Activated gamma-delta T cell treated with anti-CD3 and anti-CD28 coated beads, Interleukin-2, amount 50 U/mL, for 16 hours (primary cell): Measurements from ENCODE around the gene SNCA.

Source experiments
- DNase-seq: peaks from one replicate; pipeline ENCODE4 v3.0.0-alpha.2; 2020; ENCODE audit warnings: low read depth

The SNCA gene

DNA sequence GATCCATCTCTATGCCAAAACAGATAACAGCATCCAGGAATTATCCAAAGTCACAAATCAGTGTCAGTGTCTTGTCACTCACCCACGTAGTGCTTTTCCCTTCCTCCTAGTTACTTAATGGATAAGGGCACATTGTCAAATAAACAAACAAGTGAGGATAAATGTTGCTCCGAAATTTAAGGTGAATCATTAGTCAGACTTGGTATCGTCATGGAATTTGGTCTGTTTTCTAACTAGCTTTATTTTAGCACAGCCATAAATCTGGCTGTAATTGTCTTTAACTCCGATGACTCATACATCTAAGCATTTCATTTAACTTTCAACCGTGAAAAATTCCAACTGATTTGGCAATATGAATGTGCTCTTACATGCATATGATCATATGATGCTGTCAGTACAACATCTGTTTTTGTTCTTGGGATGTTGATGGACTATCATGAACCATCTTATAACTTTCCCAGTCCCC is 83.3 kb downstream of the SNCA start:
- DNase-seq, result no peak

DNA sequence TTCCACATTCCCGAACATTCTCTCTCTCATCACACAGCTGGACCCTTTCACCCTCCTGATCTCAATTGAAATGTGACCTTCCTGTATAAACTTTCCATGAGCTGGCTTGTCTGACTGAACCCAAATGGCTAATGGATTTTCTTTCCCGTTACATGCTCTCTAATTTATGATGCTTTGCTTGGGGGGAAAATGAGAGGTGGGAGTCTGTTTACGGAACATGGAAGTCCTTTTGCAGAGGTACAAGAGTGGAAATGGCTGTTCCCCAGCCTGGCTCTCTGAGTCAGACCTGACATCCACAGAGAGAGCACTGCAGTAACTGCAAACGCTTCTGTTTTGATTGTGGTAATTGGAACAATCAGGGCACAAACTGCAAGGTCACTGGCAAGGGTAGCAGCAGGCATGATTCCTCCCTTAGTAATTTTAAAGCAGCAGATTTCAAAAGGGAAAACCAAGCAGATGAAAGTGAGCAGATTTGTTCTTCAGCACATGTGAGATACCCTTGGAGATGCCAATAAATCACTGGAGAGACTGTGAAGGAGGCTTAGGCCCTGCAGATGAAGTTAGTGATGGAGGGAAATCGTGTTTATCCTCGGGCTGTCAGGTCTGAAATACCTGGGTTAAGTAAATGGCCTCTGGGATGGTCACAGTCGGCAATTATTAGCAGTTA is 83.9 kb downstream of the SNCA start:
- no peak for DNase-seq

DNA sequence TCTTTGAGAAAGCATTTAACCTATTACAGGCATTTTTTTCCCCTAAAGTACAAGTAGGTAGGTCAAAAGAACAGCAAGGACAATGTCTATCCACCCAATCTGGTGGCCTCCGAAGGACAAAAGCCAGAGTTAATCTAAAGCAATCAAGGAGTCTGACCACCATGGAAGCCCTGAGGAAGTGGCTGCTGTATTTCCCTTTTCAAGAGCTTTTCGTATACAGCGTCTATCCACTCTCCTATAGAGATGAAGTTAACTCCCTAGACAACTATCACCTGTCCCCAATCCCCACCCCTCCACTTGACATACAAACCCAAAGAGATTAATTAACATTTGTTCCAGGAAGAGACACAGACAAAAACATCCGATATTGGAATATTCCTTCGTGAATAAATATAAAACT is 85.5 kb downstream of the SNCA start:
- DNase-seq, result no peak

DNA sequence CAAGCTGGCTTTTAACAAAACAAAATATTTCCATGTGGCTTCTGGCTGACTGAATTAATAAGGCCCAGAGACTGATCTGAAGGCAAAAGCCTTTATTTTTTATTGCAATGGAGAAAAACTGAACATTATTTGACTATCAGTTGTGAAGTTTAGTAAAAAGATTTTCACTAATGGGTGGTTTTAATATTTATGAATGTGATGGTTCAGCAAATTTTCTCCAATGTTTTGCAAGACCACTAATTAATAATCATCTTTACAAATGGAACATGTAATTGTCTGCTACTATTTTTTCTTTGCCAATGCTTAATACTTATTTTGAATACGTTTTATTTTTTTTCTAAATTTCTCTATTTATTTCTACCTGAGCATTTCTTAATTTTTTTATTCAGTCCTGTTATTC is 90.6 kb downstream of the SNCA start:
- no peak for DNase-seq

DNA sequence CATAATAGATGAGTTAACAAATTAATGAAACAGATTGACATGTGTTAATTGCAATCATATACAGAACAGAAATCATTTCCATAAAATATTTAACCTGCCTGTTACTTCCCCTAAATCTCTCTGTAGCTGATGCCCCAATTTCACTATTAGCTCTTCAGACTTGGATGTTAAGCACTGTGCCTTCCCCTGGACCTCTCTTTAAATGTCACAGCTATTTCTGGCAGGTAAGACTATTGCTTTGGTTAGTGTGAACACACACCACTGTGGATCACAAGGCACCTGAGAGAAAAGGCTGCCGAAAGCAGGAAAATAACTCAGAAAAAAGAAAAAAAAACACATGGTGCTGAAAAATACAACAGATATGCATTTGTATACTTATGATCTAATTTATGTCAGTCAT is 91.3 kb downstream of the SNCA start:
- DNase-seq, result no peak

DNA sequence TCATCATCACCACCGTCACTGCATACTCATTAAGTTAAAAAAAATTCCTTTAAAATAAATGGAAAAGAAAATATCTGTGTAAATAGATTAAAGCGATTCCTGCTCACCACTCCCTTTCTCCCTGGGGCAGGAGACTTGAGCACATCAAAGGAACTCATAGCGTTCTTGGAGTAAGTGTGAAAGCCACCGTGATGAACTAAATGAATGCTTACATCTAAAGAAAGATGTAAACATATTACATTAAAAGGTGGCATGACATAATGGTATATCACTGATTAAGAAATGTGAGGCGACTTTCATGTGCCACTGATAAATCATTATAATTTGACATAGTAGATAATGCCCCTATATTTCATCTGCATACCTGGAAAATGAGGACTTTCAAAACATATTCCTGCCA is 92.0 kb downstream of the SNCA start:
- no peak for DNase-seq

DNA sequence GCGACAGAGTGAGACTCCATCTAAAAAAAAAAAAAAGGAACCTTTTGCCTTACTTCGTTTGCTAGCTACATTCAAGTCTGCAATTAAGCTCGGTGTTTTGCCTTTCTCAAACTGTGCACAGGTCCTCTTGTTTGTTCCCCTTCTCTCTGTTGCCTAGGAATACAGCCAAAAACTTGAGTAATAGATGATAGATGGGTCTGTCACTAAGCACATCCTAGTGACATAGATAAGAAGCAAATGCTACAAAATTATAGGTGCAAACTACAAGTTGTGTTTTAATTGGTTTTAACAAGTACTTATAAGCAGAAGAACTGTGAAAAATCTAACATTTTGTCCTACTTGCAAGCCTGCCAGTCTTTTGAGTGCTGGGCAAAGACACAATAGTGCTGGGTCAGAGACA is 95.2 kb downstream of the SNCA start:
- no peak for DNase-seq

DNA sequence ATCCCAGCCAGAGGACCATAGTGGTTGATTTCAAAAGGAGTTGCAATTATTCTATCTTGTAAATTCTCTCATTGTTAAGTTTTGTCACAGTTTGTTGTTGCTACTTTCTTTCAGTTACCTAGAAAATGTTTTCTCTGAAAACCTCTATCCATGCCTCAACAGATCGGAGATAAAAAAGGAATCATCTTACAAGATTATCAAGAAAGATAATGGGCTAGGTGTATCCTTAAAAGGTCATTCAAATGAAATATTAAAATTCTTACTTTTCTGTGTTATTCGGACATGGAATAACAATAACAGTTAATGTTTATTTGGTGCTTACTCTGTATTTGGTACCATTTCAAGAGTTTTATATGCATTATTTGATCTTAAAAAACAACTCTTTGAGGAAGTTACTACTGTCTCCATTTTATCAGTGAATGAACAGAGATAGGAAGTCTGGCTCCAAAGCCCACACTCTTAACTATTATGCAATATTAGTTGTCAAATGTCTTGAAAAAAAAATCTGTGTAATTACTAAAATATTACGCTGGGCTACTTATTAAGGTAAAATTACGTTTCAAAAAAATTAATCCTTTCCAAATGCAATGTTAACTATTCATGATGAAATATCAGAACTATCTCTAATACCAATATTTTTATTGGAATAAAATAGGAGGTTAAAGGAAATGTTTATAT is 97.5 kb downstream of the SNCA start:
- no peak for DNase-seq

DNA sequence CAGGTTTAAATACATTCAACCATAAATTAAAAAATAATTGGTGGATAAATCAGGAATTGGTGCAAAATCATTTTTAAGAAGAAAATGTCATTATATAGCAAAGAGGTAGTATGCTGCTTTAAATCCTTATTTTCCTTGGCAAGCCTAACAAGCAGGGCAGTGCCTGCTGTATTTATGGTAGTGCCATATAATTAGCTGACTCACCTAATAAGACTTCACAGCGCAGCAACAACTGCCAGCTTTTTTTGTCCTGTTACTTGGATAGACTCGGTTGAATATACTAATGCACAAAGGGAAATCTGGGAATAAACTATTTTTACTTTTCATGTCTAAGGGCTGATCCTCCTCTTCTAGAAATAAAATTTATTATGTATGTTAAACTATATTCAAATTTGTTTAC is 99.1 kb downstream of the SNCA start:
- no peak for DNase-seq

DNA sequence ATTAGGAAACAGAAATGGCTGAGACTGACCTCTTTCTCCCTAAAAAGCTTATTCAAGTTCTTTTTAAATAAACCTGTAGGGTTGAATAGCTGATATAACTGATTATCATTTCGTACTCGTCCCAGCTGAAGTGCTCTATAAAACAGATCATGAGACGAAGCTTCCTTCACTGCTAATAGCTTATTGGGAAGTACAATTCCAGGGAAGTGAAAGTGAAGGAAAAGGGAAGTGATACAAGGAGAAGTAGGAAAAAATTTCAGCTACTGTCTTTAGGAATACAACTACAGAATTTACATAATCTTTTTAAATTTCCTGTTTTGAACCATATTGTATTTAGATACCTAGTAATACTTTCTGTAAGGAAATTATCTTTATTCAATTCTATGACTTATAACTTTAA is 103.0 kb downstream of the SNCA start:
- no peak for DNase-seq

DNA sequence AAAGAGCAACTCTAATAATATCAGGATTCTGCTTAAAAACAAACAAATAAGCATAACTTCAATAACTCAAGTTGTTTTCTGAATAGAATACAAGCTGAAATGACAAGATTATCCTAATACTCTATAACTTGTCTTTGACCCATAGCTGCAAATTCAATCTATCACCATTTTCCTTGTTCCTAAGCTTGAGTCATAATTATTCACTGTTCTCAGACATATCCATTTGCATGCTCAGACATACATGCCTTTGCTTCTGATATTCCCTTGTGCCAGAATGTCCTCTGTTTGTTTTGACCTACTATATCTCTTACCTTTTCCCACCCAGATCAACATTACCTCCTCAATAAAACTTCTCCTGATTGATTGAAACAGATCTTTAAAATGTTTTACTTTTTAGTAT is 109.7 kb downstream of the SNCA start:
- no peak for DNase-seq

DNA sequence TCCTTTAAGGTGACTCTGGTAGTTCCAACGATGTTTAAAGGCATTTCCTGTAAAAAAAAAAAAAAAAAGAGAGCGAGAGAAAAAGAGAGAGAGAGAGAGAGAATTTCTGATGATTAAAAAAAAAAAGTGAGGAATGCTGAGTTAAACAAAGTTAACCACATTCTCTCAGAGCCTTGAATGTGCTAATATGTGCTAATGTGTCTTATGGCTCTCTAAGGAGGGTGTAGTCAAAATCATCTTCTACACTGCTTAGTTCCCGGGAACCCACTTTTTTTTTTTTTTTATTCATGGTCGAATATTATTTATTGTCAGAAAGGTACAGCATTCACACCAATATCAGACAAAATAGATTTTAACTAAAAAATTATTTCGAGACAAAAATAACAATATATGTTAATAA is 111.7 kb downstream of the SNCA start:
- no peak for DNase-seq

DNA sequence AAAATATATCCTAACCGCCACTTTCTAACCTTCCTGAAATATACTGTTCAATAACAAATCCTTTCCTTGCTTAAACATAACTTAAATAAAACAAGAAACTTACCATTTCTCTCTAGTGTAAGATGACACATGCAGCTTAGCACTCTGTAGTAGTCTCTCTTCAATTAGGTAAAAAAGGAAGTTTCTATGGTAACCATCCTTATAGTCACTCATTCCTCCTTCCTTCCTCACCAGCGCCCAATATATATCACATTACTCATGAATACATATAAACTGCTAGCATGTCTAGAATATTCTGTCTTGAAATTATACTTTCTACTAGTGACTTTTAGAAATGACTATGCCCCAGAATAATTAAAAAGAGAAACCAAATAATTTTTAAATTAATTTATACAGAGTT is 112.2 kb downstream of the SNCA start:
- DNase-seq, result no peak

DNA sequence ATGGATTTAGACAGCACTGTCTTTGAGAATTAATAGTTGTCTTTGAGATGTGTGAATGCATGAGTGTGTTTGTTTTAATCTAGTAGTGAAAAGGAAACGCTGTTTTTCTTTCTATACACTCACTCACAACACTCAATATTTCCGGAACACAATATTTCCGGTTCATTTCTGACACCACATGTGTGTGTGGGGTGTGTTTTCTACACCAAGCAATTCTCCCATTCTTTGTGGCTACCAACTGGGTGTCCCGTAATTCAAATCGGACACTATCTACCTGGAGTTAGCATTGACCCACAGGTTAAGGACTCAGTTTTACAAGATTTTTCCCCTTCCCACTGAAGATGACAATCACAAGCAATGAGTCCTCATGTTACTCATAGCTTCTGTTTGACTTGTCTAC is 113.9 kb downstream of the SNCA start:
- DNase-seq, result no peak

DNA sequence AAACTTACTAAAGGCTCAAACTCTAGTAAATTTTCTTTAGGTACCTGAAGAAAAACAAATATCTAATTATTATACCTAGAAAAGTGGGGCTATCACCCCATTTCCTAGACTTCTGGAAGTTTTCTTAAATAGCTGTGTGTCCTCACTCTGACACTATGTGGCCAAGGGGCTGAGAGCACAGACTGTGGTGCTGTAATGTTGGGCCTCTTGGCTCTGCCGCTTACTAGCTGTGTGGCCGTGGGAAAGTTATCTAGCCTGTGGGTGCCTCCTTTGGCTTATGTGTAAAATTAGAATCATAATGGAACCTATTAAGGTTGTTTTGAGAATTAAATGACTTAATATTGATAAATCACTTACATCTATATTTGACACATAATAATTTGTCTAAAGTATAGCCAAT is 114.4 kb downstream of the SNCA start:
- no peak for DNase-seq

DNA sequence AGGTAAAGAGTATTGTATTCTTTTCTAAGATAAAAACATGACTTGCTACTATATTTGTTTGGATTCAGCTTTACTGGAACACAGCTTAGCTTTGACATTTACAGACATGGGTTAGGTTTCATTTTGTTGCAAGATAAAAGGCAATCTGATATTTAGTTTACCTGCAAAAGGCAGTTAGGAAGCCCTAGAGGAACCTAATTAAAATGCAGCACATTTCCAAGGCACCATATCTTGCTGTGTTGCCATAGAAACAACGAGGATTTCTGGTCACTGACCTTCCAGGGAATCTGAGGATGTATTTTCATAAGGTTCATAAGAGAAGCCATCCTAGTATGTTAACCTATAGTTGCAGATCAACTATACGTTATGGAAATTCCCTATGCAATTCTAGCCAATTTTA is 116.0 kb downstream of the SNCA start:
- no peak for DNase-seq

DNA sequence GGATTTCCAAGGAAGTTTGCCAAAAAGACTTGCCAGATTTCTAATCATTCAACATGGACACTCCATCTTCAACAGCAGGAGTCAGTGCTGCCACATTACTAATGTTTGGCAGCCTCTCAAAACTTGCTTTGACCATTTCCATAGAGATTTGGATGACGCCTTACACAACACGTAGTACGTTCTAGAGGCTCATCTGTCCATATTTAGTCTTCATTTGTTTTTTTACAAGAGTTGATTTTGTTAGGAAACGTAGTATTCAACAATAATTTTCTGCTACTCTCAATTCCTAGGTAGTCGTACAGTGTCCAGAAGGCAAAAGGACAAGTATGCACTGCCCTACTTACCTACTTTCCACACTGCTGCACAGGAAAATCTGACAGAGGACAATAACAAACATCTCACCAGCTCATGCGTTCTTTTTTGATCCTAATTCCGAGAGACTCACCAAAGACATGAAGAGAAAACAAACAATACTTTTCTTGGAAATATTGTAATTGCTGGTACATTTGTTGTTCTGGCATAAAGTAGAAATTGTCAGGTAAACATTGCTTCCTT is 117.3 kb downstream of the SNCA start:
- no peak for DNase-seq

DNA sequence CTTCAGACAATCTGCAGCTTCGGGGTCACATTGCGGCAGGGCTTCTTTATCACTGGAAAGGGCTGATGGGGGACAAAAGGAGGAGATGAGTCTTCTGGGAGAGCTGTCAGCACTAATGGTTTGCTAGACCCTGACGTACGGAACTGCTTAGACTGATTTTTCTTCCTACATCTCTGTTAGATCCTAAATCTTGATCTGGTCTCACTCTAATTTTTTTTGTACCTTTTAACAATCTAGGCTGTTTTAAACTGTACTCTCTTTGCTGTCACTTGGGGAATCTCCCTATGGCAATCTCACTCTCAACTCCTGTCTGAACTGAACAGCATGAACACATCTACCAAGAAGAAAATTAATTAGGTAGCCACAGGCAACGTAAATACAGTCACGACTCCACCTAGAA is 120.1 kb downstream of the SNCA start:
- no peak for DNase-seq

DNA sequence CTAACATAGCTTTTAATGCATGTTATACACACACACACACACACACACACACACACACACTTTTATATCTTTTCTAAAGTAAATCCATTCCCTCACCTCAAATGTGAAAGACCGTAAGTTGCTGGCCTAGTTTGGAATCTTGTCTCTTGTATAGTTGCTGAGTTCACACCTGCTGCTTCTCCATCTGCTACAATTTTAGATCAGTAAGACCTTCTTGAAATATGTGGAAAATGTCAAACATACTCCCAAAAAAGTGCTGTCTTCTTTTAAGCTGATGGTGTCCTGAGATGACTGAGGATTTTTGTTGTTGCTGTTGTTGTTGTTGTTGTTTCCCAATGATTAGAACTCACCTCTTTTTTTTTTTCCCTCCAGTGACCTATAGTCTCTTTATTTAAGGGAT is 121.3 kb downstream of the SNCA start:
- DNase-seq, result no peak

DNA sequence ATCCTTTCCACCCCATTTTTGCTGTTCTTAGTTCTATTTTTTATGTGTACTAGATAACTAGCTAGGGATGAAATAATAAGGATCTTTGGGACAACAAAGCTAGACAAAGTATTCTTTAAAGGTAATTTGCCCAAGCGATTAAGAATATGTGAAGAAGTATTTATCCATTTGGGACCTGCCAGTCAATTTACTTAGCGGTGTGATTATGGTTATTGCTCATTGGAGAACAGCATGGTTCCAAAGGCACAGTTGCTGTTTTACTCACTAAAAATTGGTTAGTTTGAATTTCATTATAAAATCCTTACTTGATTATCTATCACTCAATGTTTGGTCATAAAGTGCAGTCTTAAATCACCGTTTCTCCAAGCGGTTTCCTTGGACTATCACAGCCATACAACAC is 124.1 kb downstream of the SNCA start:
- DNase-seq, result no peak

DNA sequence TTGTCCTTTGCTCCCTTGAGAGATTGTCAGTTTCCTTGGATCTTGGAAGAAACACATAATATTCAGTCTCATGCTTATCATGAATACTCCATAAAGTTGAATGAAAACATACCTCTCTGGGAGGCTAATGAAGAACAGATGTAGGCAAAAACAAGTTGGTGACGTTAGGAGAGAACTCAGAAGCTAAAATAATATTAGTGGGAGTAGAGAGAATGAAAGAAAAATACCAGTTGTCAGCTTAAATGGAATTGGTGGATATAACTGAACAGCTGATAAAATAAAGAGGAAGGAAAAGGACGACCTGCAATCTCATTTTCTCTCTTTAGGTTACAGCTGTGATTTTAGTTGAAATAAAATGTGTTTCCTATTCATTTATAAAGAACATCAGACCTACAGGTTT is 124.8 kb downstream of the SNCA start:
- DNase-seq, result no peak

DNA sequence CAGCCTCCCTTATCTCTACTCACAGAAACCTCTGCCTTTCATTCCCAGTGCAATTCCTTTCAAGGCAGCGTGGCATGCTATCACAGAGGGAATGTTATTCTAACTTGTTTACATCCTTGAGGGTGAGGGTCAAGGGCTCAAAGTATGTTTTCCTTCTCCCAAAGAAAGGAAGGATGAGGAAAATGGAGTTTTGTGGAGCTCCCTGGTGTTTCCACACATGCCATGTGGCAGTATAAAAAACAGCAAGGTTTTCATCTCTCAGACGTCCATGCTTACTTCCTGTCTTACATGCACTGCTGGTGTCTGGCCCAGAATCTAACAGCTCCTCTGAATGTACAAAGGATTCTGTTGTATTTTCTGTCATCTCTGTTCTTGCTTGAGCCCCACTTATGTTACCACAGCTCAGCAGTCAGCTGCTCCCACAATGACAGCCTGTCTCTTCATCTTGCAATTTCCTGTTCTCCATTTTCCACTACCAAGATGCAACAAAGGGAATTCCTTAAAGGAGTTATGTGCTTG is 128.0 kb downstream of the SNCA start:
- DNase-seq, result no peak

DNA sequence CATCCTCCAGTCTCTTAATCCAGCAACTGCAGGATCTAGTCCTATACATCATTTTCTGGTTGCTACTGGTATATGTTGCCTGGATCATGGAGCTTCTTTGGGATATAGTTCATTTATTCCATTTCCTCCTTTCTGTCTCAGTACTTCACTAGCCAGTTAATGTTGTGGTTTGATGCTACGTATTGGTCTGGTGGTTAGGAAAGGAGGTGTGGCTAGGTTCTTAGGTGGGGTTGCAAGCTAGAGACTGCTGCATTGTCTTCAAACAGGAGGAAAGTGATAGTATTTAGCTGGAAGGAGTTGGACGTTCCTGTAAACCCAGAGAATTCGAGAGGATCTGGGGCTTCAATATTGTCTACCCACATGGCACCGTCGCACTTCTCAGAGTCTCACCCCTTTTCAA is 129.5 kb downstream of the SNCA start:
- no peak for DNase-seq
